HL-60 (cell line): ENCODE measurements around the gene CPZ.

Experiments used
- DNase-seq, 2 experiments: peaks; one replicate each; pipeline ENCODE4 v3.0.0-alpha.2; 2010 to 2020; ENCODE audit warnings: low read depth in 1 of 2, low spot score in 1 of 2
- H3K27ac ChIP-seq: fragments of 250-450 bp; sonication (Bioruptor Pico); replicated peaks from 2 replicates; pipeline ENCODE4 v1.5.1; 2020; ENCODE audit warnings: mild to moderate bottlenecking, moderate library complexity
- H3K27me3 ChIP-seq: fragments of 250-450 bp; sonication (Bioruptor Pico); 2 replicates; pipeline ENCODE4 v1.5.1; 2021; ENCODE audit warnings: mild to moderate bottlenecking, moderate library complexity; ENCODE audit not compliant: insufficient read depth, poor library complexity, severe bottlenecking
- H3K4me3 ChIP-seq: replicated peaks from 2 replicates; pipeline ENCODE4 v1.5.1; 2011; ENCODE audit warnings: mild to moderate bottlenecking, control low read depth, low read length; ENCODE audit not compliant: insufficient read depth
- GABPA ChIP-seq: IDR thresholded peaks from 2 replicates; pipeline ENCODE4 v1.6.1; 2012; ENCODE audit warnings: low read depth
- POLR2AphosphoS5 ChIP-seq: IDR thresholded peaks from 2 replicates; pipeline ENCODE4 v1.6.1; 2012; ENCODE audit warnings: low read depth
- REST ChIP-seq: IDR thresholded peaks from 2 replicates; pipeline ENCODE4 v1.6.1; 2012; ENCODE audit warnings: low read depth; ENCODE audit not compliant: insufficient replicate concordance
- SPI1 ChIP-seq: IDR thresholded peaks from 2 replicates; pipeline ENCODE4 v1.6.1; 2012; ENCODE audit warnings: low read depth, mild to moderate bottlenecking, borderline replicate concordance
- TF ChIP-seq, protein P1 (sequence below): IDR thresholded peaks from one replicate; pipeline ENCODE4 v1.5.1; 2011; ENCODE audit warnings: low read length, control low read depth, inconsistent platforms; ENCODE audit not compliant: insufficient read depth

Gene CPZ

DNA sequence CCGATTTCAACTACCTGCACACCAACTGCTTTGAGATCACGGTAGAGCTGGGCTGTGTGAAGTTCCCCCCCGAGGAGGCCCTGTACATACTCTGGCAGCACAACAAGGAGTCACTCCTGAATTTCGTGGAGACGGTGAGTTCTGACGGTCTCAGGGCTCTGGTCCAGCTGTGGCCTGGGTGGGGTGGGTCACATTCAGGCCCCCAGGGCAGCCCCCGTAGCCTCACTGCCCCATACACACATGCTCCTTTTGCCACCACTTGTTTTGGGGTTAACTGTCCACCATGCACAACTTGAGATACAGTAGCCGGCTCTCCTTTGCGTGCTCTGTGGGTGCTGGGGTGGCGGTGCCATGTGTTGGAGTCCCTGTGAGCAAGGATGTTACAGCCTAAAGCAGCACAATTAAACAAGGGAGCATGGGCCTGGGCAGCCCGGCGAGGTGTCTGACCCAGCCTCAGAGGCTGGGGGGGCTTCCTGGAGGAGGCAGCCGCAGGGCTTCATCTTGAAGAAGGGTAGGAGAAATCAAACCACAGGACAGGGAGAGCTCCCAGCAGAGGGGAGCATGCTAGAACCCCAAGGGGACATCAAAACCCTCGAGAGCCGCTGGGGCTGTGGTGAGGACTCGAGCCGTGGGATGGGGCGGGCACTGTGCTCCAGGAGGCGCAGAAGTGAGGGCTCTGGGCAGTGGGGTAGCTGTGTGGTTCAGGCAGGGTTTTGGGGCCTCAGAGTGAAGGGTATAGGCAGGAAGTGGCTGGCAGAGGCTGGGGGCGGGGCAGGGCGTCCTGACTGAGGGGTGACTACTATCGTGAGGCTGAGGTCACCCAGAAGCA is 22.0 kb downstream of the CPZ start:
- H3K27me3 ChIP-seq, result no peaks in the 10 kb centered on the region
- no peak for DNase-seq
- H3K4me3 ChIP-seq, result no peak overlapping the region
- H3K27ac ChIP-seq, result no peak overlapping the region
- no peak for TF ChIP-seq REST

- no peak for DNase-seq
- H3K27ac ChIP-seq, result no peak overlapping the region
- H3K27me3 ChIP-seq, result no peaks in the 10 kb centered on the region
- TF ChIP-seq POLR2AphosphoS5, result no peak
- TF ChIP-seq, protein P1, sequence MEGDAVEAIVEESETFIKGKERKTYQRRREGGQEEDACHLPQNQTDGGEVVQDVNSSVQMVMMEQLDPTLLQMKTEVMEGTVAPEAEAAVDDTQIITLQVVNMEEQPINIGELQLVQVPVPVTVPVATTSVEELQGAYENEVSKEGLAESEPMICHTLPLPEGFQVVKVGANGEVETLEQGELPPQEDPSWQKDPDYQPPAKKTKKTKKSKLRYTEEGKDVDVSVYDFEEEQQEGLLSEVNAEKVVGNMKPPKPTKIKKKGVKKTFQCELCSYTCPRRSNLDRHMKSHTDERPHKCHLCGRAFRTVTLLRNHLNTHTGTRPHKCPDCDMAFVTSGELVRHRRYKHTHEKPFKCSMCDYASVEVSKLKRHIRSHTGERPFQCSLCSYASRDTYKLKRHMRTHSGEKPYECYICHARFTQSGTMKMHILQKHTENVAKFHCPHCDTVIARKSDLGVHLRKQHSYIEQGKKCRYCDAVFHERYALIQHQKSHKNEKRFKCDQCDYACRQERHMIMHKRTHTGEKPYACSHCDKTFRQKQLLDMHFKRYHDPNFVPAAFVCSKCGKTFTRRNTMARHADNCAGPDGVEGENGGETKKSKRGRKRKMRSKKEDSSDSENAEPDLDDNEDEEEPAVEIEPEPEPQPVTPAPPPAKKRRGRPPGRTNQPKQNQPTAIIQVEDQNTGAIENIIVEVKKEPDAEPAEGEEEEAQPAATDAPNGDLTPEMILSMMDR, result no peak
- H3K4me3 ChIP-seq, result no peak overlapping the region
These were observed 22.8 kb downstream of the CPZ start for GRCh38 chr4:8615366-8615765.

GRCh38 chr4:8615921-8616787 is 23.6 kb downstream of the CPZ start:
- Histone ChIP-seq H3K4me3 (no peak overlapping the region), H3K27me3 (no peaks in the 10 kb centered on the region), H3K27ac (no peak overlapping the region)
- TF ChIP-seq, protein P1, result no peak
- TF ChIP-seq GABPA (no peak), REST (no peak), SPI1 (no peak), POLR2AphosphoS5 (no peak)
- no peak for DNase-seq

GRCh38 chr4:8616831-8617230 is 24.3 kb downstream of the CPZ start:
- no peak for TF ChIP-seq REST
- no peak for TF ChIP-seq GABPA
- TF ChIP-seq SPI1, result no peak
- no peak for TF ChIP-seq POLR2AphosphoS5
- TF ChIP-seq, protein P1, result no peak
- DNase-seq, result no peak
- Histone ChIP-seq H3K27me3 (no peaks in the 10 kb centered on the region), H3K4me3 (no peak overlapping the region), H3K27ac (no peak overlapping the region)
